Cardiac muscle cell (in vitro differentiated cells and primary cell): ENCODE data around the gene ORC1. TPM values are rescaled to one million over a fixed set of nuclear protein-coding genes. Genes with fewer than 3 reads are reported as not detected.
A peak's percentile ranks its signal among the peaks of the same experiment; 100 is the strongest.

Experiments
- DNase-seq, 2 donors: peaks; one replicate each; pipeline versions ENCODE4 v3.0.0 to v3.0.0-alpha.2; 2010 to 2017; ENCODE audit warnings: low read depth in 1 of 2, low spot score in 1 of 2
- H3K27ac ChIP-seq: fragments of 200-600 bp; sonication (generic); 2 replicates; pipeline ENCODE4 v1.5.1; 2016
- H3K27me3 ChIP-seq: fragments of 200-600 bp; sonication (generic); 2 replicates; pipeline ENCODE4 v1.6.0; 2016; ENCODE audit warnings: control low read depth
- H3K36me3 ChIP-seq: fragments of 200-600 bp; sonication (generic); 2 replicates; pipeline ENCODE4 v1.5.1; 2016; ENCODE audit warnings: control low read depth
- H3K4me1 ChIP-seq: fragments of 200-600 bp; sonication (generic); 2 replicates; pipeline ENCODE4 v1.8.1; 2017; ENCODE audit warnings: low read depth, mild to moderate bottlenecking, mixed run types
- H3K4me3 ChIP-seq: fragments of 200-600 bp; sonication (generic); 2 replicates; pipeline ENCODE4 v1.5.1; 2016; ENCODE audit warnings: mild to moderate bottlenecking
- H3K9me3 ChIP-seq: fragments of 200-600 bp; sonication (generic); 2 replicates; pipeline ENCODE4 v1.5.1; 2017; ENCODE audit warnings: low read depth, mild to moderate bottlenecking, control low read depth
- CTCF ChIP-seq: IDR thresholded peaks from 2 replicates; pipeline ENCODE4 v1.5.1; 2012; ENCODE audit warnings: low read depth, mild to moderate bottlenecking, low read length
- polyA plus RNA-seq: library from polyadenylated mRNA; unstranded; fragments of >200 nt; fragmentation: Nextera tagmentation; extraction: Ambion mirVana; gene quantifications from 2 replicates; pipeline ENCODE4 v1.2.1, GENCODE V29; 2016
- total RNA-seq: library from RNA; depleted of rRNA; stranded (reverse); fragments of >200 nt; gene quantifications from 2 replicates; pipeline ENCODE4 v1.2.3, GENCODE V29; 2016

The ORC1 gene
- total and polyA plus RNA-seq, 2 experiments from 2014 or later = 2.2 to 3.4 TPM

GRCh38 chr1:52413410-52413989 is 9.3 kb upstream of the ORC1 start:
- Histone ChIP-seq H3K4me1 (no peaks in the 10 kb centered on the region), H3K4me3 (no peak overlapping the region), H3K9me3 (no peaks in the 10 kb centered on the region), H3K36me3 (peaks cover 74% of the 10 kb centered on the region), H3K27me3 (no peaks in the 10 kb centered on the region), H3K27ac (no peak overlapping the region)
- DNase-seq = no peak
- TF ChIP-seq CTCF = no peak

GRCh38 chr1:52404975-52405338 is 734 bp upstream of the ORC1 start:
- DNase-seq = no peak
- Histone ChIP-seq H3K4me1 (no peaks in the 10 kb centered on the region), H3K4me3 (peak overlapping the region; percentile 80), H3K36me3 (peaks cover 4% of the 10 kb centered on the region), H3K27ac (peak overlapping the region; percentile 92), H3K27me3 (no peaks in the 10 kb centered on the region), H3K9me3 (no peaks in the 10 kb centered on the region)
- no peak for TF ChIP-seq CTCF

GRCh38 chr1:52403566-52404115 is 582 bp downstream of the ORC1 start:
- peak in 1 of 2 donors; percentile 76 for DNase-seq
- H3K4me3 ChIP-seq = peak overlapping the region; percentile 80
- no peaks in the 10 kb centered on the region for H3K27me3 ChIP-seq
- peaks cover 3% of the 10 kb centered on the region for H3K36me3 ChIP-seq
- H3K9me3 ChIP-seq = no peaks in the 10 kb centered on the region
- no peaks in the 10 kb centered on the region for H3K4me1 ChIP-seq
- no peak for TF ChIP-seq CTCF
- peak overlapping the region; percentile 15 for H3K27ac ChIP-seq

GRCh38 chr1:52402860-52403240 is 1.4 kb downstream of the ORC1 start:
- no peak for DNase-seq
- H3K27ac ChIP-seq = no peak overlapping the region
- H3K27me3 ChIP-seq = no peaks in the 10 kb centered on the region
- no peaks in the 10 kb centered on the region for H3K9me3 ChIP-seq
- H3K4me1 ChIP-seq = no peaks in the 10 kb centered on the region
- no peak for TF ChIP-seq CTCF
- no peaks in the 10 kb centered on the region for H3K36me3 ChIP-seq
- H3K4me3 ChIP-seq = no peak overlapping the region

GRCh38 chr1:52400131-52400530 is 4.1 kb downstream of the ORC1 start:
- Histone ChIP-seq H3K4me1 (no peaks in the 10 kb centered on the region), H3K9me3 (no peaks in the 10 kb centered on the region), H3K36me3 (peaks cover 3% of the 10 kb centered on the region), H3K27me3 (no peaks in the 10 kb centered on the region), H3K4me3 (no peak overlapping the region), H3K27ac (no peak overlapping the region)
- no peak for DNase-seq
- TF ChIP-seq CTCF = no peak
